NCI-H1105 treated with DMSO at 0.1 percent for 48 hours (cell line): ENCODE measurements around the gene SLC25A26.

Experiments
- DNase-seq: peaks from one replicate; lab custom pipeline; 2025; lab: John Stamatoyannopoulos, UW

SLC25A26 gene

DNA sequence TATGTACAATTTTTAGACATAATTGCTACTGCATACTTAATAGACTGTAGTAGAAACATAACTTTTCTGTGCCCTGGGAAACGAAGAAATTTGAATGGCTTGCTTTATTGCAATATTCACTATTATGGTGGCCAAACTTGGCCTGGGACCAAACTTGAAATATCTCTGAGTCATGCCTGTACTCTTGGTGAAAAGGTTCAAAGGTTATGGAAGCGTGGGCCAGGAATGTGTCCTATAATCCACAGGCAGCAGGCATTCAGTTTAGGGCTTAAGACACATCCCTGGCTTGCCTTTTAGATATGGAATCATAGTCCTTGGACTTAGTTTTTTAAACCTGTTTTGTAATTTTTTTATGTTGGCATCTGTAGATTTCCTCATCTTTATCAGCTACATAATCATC is 155.8 kb downstream of the SLC25A26 start:
- DNase-seq = no peak

DNA sequence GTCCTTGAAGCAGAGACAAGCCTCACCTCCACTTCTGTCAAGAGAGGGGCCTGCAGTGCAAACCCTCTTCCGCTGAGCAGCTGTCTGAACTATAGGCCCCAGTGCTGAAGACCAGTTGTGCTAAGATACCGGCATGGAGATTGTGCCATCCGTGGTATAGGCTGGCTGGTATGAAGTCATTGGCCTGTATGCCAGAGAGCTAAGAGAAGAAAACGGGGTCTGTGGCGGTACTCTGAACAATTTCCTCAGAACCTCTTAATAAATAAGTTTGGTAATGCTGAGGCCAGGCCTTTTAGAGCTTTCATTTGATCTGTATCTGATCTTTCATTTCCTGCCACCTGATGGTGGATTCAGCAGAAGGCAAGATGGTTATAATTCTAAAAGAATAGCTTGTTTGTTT is 157.0 kb downstream of the SLC25A26 start:
- DNase-seq = no peak

DNA sequence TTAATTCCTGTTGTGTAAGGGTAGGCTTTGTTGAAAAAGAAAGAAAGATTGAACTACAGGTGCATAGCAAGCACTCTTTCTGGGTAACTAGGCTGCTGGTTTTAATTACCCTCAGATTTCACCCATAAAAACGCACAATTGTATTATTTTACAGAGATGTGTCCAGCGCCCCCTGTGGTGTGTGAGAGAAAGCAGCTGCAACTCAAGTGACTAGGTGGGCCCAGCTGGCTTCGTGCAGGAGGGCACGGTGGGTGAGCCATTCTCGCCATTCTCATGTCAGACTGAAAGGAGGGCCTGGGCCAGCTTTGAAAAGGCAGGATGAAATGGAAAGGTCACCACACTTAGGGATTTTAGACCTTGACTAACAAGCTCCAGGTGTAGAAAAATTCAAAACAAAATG is 157.5 kb downstream of the SLC25A26 start:
- no peak for DNase-seq

DNA sequence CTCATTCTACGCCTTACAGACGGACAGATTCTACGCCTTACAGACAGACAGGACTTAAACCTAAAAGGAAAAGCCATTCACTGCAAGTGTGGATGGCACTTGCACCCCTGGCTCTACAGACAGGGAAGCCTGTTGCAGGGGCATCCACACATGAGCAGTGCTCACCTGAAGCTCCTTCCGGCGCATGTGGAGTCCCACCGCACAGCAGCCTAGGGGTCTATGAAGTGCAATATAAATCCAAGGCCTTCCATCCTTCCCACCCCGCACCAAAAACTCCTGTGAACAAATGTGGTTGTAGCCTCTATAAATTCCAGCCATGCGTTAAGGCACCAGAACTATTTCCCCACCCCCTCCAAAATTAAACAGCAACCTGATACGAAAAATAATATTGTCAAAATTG is 158.8 kb downstream of the SLC25A26 start:
- no peak for DNase-seq

DNA sequence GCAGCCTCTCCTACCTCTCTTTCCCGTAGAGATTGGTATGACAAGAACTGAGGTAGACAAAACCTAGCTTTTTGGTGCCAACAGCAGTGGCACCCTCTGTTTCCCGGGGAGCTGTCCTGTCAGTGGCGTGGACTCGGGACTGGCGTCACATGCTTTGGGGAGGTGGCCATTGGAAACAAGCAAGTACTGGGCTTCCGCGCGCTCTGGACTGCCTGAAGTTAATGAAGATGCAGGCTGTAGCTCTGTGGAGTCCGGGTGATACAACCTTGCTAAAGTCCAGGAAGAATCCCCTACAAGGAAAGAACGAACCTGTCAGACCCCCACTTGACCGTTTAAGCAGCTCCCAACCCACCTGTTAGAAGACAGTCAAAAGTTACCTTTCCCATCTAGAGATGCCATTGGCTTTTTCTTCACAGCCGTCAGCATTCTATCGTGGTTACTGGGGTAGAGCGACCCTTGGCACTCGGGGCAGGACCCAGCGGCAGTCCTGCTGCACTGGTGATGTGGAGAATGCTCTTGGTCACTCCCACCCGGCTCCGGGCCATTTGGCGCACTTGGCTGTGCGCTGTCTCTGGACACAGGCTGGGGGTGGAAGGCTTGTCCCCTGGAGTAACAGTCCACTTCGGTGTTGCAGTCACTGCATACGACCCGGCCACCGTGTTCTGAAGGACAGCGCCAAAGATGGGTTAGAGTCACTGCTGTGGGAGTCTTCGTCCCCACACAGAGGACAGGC is 159.6 kb downstream of the SLC25A26 start:
- no peak for DNase-seq

DNA sequence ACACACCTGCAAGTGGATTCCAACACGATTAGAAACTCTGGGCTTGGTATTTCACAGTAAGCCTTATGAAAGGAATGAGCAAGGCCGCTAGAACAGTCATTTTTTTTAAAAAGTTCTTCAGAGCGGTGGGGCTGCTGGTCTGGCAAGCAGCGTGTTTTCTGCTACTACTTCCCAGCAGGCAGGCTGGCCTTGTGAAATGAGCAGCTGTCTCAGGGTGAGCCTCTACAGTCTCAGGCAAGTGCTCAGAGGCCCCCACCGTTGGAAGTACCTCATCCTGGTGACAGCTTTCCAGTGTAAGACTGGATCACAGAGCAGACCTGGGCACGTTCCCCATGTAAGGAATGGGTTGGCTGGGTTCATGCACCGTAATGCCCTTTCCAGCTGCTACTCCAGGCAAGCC is 160.8 kb downstream of the SLC25A26 start:
- DNase-seq = no peak

DNA sequence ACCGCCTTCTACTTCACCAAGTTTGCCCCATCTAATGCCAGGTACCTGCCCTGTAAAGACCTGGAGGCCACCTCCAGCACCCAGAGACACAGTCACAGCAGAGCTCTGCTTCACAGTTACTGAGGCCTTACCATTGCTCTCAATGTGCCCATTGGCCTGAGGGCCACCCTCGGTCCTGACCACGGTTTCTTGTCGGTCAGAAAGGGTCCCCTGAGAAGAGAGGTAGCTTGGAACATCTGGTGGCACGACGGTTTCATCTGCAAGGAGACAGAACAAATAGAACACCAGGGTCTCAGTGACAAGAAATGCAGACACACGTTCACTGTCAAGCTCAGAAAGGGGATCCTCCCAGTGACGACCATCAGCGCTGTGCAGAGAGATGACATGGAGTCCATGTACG is 161.3 kb downstream of the SLC25A26 start:
- no peak for DNase-seq

DNA sequence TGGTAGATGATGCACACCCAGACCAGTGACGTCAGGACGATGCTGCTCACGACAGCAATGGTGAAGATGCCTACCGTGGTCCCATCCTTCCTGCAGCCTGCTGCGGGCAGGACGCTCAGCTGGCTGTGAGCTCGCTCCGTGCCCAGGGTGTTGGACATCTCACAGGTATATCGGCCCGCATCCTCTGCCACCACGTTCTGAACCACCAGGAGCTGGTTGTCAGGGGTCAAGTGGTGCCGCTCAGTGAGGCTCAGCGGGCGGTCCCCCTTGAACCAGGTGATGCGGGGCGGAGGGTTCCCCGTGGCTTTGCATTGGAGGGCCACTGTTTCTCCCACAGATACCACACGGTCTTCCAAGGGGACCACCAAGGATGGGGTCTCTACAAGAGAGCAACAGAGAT is 162.2 kb downstream of the SLC25A26 start:
- DNase-seq = no peak

DNA sequence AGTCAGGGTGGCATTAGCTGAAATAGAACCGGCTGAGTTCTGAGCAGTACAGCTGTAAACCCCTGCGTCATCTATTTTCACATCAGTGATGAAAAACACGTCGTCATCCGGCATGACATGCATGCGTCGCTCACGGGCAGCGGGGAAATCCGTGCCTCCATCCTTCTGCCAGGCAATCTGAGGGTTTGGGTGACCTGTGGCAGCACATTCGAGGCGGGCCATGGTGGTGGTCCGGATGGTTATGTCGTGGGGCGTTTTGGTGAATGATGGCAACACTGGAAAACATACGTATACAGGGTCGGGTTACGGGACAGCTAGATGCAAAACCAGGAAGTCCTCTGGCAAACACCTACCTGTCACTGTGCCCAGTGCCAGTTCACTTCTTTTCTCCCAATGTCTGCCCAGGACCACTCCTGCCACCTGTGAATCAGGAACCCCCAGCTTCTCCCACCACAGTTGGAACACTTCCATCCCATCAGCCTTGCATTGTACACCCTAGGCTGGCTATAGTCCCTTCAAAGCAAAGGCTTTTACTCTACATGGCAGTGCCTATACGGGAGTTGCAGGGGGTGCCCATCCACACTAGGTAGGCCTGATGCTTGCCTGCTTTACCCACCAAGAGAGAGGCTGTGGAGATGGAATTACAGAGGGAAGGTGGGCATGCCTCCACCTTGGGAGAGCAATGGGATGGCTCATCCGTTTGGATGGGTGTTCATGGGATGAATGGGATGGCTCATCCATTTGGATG is 163.4 kb downstream of the SLC25A26 start:
- DNase-seq = no peak

DNA sequence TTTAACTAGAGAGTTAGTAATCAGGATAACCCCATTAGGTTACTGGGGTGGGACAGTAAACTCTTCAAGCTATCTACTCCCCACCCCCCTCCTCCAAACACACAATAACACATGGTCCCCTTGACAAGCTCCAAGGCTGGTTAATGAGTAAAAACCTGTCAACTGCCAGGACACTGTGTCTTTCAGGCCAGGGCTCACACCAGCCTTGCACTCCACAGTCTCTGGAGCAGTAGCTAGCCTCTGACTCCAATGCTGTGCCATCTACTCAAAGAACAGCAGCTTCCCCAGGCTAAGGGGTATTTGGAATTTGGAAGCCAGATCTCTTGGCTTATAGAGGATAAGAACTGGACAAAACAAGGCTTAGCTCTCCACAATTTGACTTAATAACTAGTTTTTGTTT is 164.3 kb downstream of the SLC25A26 start:
- no peak for DNase-seq

DNA sequence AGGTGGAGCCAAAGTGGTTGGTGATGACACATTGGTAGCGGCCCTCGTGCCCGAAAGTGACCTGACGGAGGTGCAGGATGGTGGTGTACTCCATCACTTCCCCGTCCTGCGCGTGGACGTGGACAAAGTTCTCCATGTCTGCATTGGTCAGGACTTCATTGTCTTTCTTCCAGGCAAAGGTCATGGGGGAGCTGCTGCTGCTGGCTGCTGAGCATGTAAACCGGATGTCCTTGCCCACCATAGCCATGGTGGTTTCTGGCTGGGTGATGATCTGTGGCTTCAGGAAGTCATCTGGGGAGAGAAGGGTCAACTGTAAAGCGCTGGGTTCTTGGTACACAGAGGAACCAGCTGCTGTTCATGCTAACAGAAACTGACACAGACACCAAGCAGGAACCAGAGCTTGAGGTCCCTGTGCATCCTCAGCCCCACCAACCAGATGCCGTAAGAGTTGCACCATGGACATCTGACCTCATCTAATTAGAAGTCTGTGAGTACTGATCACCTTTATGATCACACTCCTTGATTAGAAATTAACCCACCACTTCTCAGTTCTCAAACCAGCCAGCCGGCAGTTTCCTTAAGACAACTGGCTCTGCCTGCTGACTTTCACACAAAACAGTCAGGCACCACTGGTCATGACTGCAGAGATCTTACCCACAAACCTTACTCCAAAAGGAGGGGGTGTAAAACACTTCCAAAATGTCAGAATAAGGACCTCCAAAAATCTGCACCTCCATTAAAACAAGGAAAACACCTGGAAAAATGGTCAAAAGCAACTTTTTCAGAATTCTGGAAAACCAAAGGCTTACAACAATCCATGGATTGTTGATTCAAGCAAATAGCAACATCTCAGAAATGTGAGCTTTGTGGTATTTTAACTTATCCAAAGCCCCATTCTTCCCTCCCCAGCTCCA is 165.5 kb downstream of the SLC25A26 start:
- DNase-seq = no peak

DNA sequence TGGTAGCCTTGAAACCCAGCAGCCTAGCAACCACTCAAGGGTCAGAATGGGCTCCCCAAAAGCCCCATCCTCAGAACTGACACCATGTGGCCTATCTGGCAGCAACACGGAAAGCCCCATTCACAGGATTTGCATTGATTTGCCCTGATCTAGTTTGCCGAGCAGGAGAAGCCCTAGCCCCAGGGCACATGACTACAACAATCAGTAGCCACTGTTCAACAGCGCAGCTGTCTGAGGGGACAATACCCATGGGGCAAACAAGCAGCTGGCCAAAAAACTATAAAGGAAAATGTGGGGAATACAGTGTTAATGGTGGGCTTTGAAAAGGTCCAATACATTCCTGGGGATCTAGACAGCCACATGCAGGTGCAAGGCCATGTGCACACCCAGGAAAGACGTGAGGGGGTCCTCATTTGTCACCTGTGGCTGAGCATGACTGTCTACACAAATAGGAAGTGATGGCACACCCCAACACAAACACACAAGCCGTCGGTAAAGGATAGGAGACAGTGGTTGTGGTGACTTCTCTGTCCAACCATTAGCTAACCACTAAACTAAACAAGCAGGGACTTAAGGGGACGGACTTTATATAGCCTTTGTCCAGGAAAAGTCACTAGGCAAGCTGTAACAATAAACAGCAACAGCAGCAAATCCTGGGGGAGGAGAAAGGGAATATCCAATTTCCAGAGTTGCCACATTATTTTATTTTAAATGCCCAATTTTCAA is 166.3 kb downstream of the SLC25A26 start:
- DNase-seq = no peak

DNA sequence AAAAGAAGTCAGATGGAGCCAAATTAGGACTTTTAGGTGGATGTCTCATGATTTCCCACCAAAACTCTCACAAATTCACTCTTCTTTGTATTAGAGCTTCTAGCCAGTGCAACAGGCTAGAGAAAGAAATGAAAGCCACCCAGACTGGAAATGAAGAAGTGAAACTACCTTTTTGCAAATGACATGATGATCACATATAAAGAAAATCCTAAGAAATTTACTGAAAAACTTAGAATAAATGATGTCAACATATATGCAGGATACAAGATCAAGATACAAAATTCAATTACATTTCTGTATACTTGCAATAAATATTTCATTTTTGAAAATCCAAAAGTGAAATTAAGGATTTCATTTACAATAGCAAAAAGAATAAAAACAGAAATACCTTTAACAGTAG is 169.2 kb downstream of the SLC25A26 start:
- no peak for DNase-seq

DNA sequence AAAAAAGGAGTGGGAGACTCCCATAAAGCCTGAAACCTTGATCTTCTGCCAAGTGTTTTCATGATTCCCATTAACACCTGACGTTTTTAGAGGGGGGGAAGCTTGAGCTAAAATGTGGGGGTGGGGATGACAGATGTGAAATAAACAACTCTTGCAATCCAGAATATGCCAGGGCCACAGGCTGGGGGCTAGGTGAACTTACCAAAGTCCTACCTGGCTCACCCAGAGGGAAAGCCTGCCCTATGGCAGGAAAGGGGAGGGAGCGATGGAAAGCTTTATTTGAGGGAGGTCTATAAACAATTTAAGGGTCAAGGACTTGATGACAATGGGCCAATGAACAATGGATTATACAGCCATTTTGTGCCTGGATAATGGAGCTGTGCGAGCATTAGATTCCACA is 171.7 kb downstream of the SLC25A26 start:
- DNase-seq = peak; percentile 26

DNA sequence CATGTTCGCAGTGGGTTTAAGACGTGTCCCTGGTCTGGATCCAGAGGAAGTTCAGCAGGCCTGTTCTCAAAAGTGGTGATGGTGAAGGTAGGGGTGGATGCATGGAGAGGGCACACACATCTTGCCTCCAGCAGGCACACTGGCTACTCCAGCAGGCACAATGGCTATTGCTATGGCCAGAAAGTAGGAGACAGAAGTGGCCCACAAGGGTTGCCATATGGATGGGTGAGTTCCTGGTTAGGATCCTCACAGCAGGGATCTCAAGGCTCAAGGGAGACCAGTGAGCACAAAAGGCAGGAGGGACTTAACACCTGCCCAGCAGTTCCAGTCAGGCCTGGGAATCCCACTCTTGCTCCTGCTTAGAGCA is 172.1 kb downstream of the SLC25A26 start:
- no peak for DNase-seq

DNA sequence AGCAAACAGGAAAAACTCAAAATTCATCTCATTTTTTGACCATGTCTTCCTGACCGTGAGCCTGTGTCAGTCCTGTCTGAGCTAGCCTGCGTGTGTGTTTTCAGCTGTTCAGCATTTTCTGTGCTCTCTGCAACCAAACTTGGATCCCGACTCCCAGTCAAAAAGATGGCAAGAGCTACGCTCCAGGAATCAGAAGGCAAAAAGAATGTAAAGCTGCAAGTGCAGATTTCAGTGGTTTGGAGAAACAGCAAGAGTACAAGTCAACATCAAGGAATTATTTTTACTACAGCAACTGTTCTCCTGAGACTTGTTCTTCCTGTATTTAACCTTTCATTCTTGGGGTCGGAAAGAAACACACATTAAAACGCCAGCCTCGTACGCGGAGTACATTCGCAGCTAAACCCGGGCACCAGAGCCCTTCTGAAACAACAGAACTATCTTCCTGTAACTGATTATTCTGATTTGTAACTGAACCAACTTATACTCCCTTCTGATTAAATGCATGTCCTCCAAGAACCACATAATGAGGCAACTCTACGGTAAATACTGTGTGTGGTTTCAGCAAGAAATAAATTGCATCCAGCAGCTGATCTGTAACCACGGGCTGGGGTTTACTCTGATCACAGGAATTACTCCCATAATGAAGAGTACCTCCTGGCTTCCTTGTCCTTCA is 172.7 kb downstream of the SLC25A26 start:
- no peak for DNase-seq

DNA sequence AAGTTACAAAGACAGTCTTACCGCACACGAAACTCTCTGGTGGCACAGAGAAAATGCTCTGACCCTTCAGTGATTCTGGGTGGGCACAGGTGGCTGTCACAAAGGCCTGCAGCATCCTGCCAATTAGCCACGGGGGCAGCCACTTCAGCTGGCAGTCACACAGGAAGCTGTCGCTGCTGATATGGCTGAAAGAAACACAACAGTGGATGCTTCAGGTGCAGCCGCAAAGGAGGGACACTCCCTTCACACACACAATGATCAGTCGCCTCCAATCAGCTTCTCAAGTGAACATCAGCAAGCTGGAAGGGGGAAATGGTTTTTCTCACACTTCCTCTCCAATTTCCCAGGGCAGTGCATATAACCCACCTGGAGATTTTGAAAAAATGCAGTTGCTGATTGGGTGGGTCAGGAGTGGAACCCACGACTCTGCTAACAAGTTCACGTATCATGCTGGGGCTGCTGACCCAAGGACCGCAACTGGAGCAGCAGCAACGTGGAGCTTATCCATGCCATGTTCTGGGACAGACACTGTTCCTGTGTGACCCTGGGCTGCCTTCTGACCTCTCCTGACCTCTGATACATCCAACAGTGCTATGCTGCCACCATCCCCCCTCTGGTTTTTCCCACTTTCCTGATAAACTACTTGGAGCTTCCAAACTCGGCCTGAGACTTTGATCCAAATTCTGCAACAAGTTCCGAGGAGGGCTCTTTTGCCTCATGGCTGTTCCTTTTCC is 173.4 kb downstream of the SLC25A26 start:
- DNase-seq = peak; percentile 22

DNA sequence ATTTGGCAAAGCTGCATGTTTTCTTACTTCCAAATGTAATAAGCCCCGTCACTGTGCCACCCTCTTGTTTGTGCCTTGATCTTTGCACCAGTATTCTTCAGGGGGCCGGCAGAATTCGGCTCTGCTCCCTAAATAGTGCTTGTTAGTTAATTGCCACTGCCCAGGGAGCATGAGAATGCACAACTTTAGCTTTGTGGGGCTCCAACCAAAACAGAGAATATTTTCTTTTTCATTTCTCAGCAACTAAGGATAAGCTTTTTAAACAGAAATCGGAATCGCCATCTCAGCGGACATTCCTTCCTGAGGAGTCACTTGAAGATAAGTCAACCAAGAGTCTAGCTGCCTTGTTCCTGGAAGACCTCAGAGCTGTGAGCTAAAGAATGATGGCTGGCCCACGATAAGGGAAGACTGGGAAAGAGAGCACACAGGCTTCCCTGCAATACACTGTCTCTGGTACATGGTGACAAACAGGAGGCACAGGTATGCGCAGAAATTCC is 174.0 kb downstream of the SLC25A26 start:
- DNase-seq = no peak

DNA sequence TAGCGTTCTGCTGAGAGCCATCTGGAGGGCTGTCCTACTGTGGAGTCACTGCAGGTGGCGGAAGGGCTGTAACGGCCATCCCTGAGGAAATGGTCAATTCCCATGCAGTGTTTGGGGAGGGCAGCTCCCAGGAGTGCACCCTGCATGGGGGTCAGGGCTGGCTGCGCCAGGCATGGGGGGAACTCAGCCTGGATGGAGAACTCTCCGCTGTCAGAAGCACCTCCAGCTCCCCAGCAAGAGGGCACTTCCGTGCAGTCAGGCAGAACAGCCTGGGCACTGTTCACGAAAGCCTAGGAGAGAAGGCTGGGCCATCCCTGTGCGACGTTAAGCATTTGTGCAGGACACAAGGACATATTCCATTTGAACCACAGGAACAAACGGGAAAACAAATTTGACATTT is 174.8 kb downstream of the SLC25A26 start:
- DNase-seq = no peak

DNA sequence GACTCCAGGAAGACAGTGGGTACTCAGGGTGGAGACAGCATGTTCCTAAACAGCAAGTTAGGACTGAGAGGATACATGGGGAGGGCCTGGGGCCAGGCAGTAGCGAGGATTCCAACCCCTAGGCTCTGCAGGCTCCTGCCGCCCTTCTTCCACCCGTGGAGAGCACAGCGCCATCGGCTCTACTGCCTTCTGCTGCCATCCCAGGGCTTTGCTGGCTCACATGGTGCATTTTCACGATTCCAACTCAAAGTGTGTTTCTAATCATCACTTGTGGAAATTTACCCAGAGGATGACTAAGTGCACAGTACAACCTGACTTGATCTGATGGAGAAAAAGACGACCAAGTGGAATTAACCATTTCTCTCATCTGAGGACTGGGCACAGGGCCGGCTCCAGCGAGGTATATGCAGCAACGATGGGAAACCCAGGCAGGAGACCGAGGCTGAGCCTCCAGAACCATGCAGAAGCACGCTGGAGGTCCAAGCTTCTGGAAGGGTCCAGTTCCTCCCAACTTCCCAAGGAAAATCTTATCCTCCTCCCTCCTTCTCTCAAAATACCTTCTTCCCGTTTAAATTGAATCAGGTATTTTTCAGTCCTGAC is 175.5 kb downstream of the SLC25A26 start:
- no peak for DNase-seq
